ENCODE measurements around the gene ADA. TPM values are rescaled to one million over a fixed set of nuclear protein-coding genes. Genes with fewer than 3 reads are reported as not detected.

ADA gene
- total RNA-seq, 1 donor from 2014 or later = 55.5 TPM

DNA sequence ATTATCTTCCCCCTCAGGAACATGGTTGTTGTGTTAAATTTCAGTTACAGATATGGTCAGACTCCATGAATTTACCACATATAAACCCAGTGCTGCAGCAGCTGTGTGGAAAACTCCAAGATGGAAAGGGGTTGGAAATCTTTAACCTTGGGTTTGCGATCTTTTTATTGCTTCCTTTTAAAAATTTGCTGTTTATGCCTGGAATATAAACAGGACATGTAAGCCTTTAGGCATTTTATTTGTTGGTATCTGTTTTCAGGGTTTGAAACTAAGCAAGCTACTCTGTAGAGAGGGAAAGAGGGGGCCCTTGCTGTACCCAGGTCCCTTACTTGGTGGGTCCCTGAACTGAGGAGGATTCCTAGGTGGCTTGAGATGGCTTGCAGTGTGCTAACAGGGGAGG, 68.3 kb downstream of the ADA start:
- no peak for DNase-seq (ENCODE audit: extremely low read depth, low read depth, low spot score)

DNA sequence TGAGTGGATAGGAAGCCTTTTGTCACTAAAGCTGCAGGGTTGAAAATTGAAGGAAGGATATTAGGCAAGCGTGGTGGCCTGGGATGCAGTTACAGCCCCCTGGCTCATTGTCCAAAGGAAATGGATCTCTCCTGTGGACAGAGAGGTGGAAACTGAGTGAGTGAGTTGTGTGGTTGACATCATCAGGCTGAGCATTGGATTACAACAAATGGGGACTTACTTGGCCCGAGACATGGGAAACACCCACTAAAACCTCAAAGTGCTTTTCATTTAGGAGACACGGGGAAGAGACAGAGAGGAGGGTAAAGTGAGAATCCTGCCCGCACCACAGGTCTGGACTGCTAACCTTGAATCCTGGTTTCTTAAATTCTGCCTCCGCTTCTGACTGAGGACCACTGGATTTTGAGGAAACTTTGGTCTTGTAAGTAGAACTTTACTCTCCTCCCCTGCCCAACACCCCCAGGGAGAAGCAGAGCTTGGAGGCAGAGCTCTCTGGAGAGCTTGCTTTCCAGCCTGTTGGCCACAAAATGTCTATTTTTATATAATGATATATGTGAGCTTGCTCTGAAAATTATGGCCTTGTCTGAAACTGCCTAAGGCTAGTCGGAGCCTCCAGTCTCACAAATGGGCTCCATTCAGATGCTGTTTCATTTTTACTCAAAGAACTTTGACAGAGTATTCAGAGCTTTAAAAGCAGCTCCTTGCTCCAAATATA, 69.0 kb downstream of the ADA start, which contains the start of gene PKIG:
TSS of gene PKIG (plus strand) at position 269 of the 715 bp plus-strand sequence. CDS start 31,978 bp downstream, outside the sequence.
- DNase-seq (ENCODE audit: extremely low read depth, low read depth, low spot score) = peak; percentile 84

DNA sequence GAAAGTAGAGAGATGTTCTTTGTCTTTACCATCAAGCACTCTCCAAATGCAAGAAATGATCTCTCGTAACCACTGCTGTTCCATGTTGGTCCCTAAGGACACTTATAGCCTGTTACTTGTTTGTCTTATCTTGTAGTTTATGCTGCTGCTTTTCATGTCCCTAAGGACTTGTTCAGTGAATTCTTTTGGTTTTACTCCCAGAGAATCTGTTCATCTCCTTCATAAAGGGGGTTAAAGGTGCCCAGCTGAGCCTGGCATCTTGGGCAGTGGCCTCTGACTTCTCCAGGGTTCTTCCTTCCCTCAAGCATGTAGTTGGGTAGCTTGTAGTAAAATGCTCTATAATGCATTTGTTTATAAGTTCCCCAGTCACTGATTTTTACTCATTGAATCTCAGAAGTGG, 70.0 kb downstream of the ADA start:
- DNase-seq (ENCODE audit: extremely low read depth, low read depth, low spot score) = no peak

DNA sequence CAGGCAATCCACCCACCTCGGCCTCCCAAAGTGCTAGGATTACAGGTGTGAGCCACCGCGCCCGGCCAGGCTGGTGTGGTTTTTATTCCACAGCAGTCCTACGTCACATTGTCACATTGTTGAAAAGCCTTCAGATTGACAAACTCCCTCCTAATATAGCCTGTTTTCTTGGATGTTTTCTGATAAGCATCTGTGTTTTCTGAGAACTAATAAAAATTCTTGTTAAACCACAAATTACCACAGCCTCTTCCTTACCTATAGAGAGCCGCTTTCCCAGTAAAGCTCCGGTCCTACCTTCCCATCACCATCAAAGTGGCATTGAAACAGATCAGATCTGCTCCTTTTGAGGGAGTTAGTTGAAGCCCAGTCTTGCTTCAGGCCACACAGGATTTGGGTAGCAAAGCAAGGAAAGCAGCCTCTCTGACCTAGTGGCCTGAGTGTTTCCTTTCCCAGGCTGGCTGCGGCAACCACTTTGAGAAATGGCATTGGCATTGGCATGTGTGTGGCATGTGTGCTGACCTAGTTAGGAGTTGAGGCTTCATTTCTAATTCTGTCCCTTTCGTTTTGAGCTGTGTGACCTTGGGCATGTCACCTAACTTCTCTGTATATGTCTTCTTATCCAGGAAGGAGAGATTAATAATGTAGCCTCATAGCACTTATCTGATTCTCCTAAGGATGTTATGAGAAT, 70.8 kb downstream of the ADA start:
- DNase-seq (ENCODE audit: extremely low read depth, low read depth, low spot score) = no peak

DNA sequence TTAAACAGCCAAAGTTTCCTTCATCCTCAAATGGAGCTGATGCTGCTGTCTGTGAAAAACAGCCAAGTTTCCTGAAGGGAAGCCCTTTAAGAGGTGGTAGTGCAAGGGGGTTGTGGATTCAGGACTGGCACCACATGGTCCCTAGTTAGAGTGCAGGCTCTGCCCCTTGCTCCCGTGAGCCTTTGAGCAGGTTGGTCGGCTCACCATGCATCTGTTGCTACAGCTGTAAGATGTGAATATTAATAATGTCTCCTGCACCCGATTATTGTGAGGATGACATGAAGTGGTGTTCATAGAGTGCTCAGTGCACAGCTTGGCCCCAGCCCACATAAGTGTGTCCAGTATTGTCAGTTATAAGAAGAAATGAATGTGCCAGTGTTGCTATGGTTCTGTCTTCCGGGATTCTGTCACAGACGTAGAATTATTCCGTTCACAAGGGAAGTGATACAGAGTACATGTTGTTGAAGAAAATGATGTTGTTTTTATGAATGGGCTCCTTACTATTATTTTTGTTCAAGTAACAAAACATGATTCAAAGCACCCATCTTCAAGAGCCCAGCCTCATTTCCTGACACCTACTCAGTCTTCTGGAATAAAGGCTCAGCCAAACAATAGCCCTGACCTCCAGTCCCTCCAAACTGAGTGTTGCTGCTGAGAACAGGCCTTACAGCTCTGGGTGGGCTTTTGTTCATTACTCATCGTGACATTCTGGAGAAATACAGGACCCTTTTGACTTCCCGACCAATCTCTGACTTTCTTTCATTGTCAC, 72.0 kb downstream of the ADA start:
- DNase-seq (ENCODE audit: extremely low read depth, low read depth, low spot score) = no peak

DNA sequence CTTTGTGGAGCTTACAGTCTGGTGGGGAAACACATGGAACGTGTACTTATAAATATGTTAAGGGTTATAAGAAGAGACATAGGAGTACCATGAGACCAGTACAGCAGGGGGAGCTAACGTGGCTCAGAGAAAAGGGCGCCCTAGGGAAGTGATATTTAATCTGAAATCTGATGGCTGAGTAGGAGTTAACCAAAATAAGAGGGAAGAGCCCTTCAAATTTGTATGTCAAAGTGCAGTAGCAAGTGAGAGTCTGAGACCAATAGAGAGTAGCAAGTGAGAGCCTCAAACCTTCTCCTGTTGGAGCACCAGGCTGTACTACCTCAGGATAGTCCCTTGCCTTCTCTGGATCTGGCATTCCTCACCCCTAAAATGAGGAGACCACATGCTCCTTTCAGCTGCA, 75.2 kb downstream of the ADA start:
- no peak for DNase-seq (ENCODE audit: extremely low read depth, low read depth, low spot score)

DNA sequence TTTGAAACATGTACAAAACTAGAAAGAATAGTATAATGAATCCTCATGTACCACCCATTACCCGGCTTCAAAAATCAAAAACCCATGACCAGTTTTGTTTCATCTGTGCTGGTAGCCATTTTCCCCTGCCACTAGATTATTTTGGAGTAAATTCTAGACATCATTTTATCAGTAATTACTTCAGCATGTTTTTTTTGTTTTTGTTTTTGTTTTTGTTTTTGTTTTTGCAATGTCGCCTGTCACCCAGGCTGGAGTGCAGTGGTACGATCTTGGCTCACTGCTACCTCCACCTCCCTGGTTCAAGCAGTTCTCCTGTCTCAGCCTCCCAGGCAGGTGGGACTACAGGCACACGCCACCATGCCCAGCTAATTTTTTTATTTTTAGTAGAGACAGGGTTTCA, 77.1 kb downstream of the ADA start:
- no peak for DNase-seq (ENCODE audit: extremely low read depth, low read depth, low spot score)

DNA sequence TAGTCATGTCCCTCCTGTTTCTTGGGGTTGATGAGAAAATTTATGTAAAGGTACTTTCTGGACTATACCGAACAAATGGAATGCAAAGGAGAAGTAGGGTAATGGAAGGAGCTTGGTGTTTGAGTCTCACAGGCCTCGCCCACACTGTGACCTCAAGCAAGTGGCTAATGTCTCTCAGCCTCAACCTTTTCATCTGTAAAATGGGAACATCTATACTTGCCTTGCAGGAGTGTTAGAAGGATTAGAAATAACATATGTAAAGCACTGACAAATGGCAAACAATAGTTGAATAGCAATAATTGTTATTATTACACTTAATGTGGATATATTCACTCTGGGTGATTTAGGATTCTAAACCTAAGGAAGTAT, 78.0 kb downstream of the ADA start:
- no peak for DNase-seq (ENCODE audit: extremely low read depth, low read depth, low spot score)

DNA sequence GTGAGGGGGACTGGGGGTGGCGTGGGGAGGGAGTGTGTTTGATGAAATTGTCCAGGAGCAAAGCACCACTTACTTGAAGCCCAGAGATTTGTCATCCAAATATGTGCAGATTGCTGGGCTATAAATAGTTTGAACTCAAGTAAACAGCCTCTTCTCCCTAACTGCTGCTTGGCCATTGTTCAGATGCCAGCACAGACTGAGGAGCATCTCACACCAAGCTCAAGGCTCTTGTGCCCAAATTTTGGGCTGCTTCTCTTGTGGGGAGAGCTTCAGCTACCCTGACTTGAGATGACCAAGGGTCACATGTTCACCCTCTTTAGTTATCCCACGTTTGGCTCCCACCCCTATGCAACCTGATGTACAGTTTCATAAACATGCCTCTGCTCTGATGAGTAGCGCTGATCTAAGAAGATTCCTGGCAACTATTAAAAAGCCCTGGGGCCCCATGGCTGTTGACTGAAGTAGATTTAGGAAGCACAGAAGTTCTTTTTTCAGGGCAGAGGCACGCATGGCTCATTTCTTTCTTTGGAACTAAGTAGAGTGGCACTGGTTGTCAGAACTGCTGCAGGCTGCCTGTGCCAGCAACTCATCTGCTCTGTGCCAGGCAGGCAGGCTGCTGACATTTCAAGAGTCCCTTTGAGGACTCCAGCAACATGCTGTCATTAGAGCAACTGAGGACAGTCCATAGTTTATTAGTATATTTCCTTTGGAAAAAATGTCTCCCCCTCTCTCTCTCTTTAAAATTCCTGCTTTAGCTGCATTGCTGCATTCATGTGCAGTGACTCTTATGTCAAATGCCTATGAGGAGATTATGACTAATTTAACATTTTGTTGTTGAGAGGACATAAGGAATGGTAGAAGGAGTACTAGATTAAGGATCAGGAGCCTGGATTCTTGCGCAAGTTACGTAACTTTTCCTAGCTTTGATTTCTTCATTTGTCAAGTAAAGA, 78.7 kb downstream of the ADA start:
- no peak for DNase-seq (ENCODE audit: extremely low read depth, low read depth, low spot score)

DNA sequence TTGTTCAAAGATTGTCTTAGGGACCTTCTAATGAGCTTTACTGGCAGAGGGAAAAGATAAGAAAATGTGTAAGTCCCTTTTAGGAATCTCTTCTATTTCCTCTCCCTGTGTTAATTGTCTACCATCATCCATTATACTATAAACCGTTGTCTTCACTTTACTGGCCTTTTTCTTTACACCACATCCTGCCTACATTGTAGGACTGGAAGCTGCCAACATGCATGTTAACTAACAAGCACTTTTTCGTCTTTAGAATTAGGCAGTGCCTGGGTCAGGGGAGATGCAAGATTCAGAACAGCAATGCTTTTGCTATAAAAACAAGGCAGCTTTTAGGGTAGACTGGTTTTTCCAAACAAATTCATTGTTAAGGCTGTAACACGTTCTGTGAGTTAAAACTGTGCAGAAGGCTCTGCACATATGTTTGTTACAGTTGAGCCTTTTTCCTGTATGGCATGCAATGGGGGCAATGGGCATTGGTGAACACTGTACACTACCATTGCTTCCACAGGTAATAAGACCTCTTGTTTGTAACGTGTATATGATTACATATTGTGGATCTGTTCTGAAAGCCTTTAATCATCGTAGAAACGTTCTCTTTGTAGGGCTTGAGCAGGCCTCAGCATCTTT, 80.0 kb downstream of the ADA start:
- DNase-seq (ENCODE audit: extremely low read depth, low read depth, low spot score) = no peak

DNA sequence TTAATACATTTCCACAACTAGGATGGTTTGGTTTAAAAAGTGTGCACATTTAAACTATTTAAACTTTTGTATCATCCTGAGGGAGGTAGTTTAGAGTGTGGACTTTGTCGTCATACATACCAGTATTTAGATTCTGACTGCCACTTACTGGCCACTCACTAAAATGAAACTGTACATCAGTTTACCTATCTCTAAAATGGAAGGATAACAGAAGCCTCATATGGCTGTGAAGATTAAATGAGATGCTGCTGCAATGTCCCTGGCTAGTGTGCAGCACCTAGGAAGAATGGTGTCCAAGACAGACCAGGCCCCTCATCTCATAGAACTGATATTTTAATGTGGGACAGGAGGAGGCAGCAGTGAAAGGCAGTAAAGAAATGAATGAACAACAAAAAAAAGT, 81.1 kb downstream of the ADA start:
- DNase-seq (ENCODE audit: extremely low read depth, low read depth, low spot score) = no peak

Other genes starting within 250 kb of the ADA start
- gene TTPAL, start 175.8 kb downstream of the ADA start, total RNA-seq = 7.0 and 7.5 TPM in 2 replicates
- 79.2 and 81.6 TPM in 2 replicates for gene SERINC3, start 129.6 kb downstream of the ADA start, total RNA-seq
- gene PKIG, start 69.1 kb downstream of the ADA start, total RNA-seq = 226 and 239 TPM in 2 replicates
- not detected in 2 replicates for gene CCN5, start 63.7 kb upstream of the ADA start, total RNA-seq
- gene KCNK15, start 94.2 kb upstream of the ADA start, total RNA-seq = 0.35 TPM in 1 of 2 replicates, not detected in the other
- gene RIMS4, start 158.8 kb upstream of the ADA start, total RNA-seq = not detected in 2 replicates
- gene YWHAB, start 234.0 kb upstream of the ADA start, total RNA-seq = 167 and 173 TPM in 2 replicates

All from glomerular endothelial cell (primary cell).